ENCODE results near the gene TRMO. TPM values are rescaled to one million over a fixed set of nuclear protein-coding genes. Genes with fewer than 3 reads are reported as not detected.

Gene TRMO
- total and polyA plus RNA-seq, 9 of the 15 experiments (the other 6 are each of a cell fraction or from before 2014, with no cell fraction given): 5.6 to 22.4 (median 16.2) TPM

GRCh38 chr9:97859346-97859745 lies 63.0 kb downstream of the TRMO start (continued):
- no peak for TF ChIP-seq PPARD (CRISPR knock-in tag; IDR thresholded peaks at IDR 0.05)
- TF ChIP-seq BHLHE40 (IDR thresholded peaks at IDR 0.05; ENCODE audit: low read length): no peak
- TF ChIP-seq FOXK2 (conservative IDR thresholded peaks at IDR 0.05 in 1 of 2, IDR thresholded peaks at IDR 0.05 in 1 of 2; ENCODE audit: low read depth in 2 of 2): no peak
- no peak for TF ChIP-seq HNRNPLL (IDR thresholded peaks at IDR 0.05; ENCODE audit: low read depth, low read length, poor library complexity, severe bottlenecking)
- no peak for TF ChIP-seq ELF1 (tag; IDR thresholded peaks at IDR 0.05)
- TF ChIP-seq ZMIZ1 (IDR thresholded peaks at IDR 0.05; ENCODE audit: low read depth in 2 of 2, low read length in 2 of 2): no peak
- TF ChIP-seq L3MBTL2 (IDR thresholded peaks at IDR 0.05): no peak
- TF ChIP-seq, protein P1, sequence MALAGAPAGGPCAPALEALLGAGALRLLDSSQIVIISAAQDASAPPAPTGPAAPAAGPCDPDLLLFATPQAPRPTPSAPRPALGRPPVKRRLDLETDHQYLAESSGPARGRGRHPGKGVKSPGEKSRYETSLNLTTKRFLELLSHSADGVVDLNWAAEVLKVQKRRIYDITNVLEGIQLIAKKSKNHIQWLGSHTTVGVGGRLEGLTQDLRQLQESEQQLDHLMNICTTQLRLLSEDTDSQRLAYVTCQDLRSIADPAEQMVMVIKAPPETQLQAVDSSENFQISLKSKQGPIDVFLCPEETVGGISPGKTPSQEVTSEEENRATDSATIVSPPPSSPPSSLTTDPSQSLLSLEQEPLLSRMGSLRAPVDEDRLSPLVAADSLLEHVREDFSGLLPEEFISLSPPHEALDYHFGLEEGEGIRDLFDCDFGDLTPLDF (CRISPR knock-in tag; IDR thresholded peaks at IDR 0.05): no peak
- TF ChIP-seq, protein P2, sequence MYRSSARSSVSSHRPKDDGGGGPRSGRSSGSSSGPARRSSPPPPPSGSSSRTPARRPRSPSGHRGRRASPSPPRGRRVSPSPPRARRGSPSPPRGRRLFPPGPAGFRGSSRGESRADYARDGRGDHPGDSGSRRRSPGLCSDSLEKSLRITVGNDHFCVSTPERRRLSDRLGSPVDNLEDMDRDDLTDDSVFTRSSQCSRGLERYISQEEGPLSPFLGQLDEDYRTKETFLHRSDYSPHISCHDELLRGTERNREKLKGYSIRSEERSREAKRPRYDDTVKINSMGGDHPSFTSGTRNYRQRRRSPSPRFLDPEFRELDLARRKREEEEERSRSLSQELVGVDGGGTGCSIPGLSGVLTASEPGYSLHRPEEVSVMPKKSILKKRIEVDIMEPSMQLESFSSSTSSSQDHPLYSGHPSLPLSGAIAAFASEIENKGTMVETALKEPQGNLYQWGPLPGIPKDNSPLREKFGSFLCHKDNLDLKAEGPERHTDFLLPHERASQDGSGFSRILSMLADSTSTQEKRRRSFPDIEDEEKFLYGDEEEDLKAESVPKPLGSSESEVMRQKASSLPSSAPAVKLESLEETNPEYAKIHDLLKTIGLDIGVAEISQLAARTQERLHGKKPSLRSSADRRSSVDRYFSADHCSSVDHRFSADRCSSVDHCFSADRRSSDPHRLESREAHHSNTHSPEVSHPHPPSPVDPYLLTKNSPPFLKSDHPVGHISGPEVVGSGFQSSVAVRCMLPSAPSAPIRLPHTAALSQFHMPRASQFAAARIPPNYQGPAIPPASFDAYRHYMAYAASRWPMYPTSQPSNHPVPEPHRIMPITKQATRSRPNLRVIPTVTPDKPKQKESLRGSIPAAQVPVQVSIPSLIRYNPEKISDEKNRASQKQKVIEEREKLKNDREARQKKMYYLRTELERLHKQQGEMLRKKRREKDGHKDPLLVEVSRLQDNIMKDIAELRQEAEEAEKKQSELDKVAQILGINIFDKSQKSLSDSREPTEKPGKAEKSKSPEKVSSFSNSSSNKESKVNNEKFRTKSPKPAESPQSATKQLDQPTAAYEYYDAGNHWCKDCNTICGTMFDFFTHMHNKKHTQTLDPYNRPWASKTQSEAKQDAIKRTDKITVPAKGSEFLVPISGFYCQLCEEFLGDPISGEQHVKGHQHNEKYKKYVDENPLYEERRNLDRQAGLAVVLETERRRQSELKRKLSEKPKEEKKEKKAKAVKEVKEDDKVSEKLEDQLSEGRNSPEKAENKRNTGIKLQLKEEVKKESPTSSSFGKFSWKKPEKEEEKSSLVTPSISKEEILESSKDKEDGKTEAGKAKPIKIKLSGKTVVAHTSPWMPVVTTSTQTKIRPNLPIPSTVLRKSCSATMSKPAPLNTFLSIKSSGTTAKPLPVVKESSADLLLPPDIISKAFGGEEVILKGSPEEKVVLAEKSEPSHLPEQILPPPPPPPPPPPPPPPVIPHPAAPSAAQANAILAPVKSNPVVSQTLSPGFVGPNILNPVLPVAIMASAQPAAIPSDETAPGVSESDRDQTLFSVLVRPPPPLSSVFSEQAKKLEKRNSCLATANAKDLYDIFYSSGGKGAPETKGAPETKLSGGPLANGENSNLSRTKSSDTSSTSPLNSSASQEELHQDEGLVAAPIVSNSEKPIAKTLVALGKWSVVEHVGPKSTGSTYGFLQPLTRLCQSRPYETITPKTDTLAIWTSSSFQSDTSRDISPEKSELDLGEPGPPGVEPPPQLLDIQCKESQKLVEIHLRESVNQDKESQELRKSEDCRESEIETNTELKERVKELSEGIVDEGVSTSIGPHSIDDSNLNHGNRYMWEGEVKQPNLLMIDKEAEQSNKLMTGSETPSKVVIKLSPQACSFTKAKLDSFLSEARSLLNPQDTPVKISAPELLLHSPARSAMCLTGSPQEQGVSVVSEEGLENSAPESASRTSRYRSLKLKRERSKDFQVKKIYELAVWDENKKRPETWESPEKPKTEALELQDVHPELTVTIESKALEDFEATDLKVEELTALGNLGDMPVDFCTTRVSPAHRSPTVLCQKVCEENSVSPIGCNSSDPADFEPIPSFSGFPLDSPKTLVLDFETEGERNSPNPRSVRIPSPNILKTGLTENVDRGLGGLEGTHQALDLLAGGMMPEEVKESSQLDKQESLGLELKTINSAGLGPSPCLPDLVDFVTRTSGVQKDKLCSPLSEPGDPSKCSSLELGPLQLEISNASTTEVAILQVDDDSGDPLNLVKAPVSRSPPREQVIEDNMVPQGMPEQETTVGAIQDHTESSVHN (IDR thresholded peaks at IDR 0.05; ENCODE audit: borderline replicate concordance in 1 of 2, low read depth in 1 of 2): no peak
- TF ChIP-seq SP1 (CRISPR knock-in tag; IDR thresholded peaks at IDR 0.05): no peak
- no peak for TF ChIP-seq NCOA1 (IDR thresholded peaks at IDR 0.05; ENCODE audit: low read depth)
- TF ChIP-seq ETV1 (tag; conservative IDR thresholded peaks at IDR 0.05; ENCODE audit: low read depth): no peak
